Measurements from ENCODE around the gene EXOC6B.
"Not testable (repeated sequence)": the region's sequence is repeated elsewhere in the genome, so short reads cannot be mapped to it uniquely, and the experiment has no call there.

The EXOC6B gene

DNA sequence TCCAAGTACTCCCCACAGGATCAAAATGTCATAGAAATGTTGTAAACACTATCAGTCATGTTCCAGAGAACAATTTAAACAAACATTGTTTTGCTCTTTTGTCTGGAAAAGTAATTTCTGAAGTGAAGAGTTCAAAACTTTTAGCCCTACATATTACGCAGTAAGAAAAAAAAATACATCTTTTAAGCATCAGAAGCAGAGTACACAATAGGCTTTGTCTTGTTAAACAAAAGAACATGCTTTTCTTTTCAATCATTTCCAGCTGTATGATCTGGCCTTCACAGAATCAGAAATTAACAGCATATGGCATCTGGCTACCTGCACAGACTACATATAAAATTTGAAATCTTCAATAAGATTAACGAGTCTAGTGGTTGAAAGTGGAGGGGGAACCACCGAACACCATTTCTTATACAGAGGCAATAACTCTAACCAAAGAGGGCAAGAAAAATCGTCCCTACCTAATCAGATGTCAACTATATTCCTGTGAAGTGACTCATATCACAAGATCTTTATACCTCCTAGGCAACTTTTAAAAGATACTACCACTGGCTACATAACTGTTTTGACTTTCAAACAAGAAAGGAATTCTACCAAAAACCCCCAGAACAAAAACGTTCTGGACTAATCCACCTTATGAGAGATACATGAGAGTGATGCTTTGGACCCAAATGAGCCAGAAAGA lies 149.3 kb downstream of the EXOC6B start:
- no peak for DNase-seq

DNA sequence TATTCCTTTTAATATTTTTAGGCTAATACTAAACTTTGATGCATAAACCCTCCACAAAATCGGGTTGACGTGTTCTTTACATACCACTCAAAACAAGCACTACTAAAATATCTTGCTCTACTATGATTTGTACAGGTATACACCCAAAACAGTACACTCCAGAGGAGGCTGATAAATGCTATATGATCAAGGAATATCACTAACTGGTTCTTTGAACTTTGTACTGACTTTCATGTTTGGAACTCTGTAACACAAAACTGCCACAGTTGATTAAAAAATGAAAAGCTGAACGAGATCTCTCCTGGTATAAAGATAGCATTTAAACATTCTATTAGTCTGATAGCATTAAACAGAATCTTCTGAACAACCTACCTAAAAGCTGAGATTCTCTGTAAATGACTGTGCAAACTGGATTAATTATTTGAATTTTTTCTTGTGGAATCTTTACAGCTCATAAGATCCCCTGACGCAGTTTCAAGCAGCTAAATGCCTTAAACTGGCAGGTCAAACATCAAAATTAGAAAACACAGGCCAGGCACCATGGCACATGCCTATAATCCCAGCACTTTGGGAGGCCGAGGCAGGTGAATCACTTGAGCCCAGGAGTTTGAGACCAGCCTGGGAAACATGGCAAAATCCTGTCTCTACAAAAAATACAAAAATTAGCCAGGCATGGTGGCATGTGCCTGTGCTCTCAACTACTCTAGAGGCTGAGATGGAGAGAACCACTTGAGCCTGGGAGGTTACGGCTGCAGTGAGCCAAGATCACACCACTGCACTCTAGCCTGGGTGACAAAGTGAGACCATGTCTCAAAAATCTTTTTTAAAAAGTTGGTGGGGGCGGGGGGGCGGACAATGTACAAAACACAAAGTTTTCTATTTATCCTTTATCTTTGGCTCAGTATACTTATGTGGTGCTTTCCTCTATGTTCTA lies 150.6 kb downstream of the EXOC6B start:
- DNase-seq, result no peak

DNA sequence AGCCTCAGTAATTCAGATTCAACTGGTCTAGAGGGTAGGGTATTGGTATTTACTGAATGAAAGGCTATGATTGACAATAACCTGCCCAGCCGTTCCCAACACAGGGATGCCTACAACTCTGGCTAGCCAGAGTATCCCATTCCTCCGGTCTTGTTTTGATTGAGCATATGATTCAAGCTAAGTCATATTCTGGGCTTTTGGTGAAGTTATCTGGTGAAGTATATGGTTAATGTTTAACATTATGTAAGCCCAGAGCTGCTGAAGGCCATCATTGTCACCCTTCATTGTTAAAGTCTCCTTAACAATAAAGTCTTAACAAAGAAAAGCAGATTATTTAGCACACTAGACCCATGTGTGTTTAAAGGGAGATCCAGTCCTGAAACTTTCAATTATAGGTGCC lies 152.6 kb downstream of the EXOC6B start:
- DNase-seq, result no peak

DNA sequence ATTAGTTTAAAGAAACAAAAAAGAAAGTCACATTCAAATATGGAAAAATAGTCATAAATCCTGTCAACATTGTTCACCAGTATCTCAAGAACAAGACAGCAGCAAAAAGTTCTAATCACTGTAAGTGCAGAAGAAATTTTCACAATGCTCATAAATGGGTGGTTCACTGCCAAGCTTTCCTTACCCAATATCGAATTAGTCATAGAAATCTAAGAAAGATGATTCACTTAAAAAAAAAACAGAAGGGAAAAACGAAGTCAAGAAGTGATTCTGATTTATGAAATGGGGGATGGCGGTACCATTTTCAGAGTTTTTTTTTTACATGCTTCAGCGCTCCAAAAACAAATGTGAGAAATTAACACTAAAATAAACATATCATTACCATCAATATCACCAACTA lies 156.7 kb downstream of the EXOC6B start:
- DNase-seq, result no peak

DNA sequence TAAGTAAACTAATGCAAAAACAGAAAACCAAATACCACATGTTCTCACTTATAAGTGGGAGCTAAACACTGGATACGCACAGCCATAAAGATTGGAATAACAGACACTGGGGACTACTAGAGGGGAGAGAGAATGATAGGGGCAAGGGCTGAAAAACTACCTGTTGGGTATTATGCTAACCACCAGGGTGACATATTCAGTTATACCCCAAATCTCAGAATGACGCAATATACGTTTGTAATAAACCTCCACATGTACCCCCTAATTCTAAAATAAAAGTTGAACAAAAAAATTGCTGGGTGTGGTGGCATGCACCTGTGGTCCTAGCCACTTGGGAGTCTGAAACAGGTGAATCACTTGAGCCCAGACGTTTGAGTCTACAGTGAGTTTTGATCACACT lies 157.2 kb downstream of the EXOC6B start:
- no peak for DNase-seq

DNA sequence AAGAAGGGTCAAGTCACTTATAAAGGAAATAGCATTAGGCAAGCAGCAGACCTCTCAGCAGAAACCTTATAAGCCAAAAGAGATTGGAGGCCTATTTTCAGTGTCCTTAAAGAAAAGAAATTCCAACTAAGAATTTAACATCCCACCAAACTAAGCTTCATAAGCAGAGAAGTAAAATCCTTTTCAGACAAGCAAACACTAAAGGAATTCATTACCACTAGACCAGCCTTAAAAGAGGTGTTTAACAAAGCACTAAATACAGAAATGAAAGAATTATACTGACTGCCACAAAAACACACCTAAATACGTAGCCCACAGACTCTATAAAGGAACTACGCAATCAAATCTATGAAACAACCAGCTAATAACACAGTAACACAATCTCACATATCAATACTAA lies 160.4 kb downstream of the EXOC6B start:
- no peak for DNase-seq

DNA sequence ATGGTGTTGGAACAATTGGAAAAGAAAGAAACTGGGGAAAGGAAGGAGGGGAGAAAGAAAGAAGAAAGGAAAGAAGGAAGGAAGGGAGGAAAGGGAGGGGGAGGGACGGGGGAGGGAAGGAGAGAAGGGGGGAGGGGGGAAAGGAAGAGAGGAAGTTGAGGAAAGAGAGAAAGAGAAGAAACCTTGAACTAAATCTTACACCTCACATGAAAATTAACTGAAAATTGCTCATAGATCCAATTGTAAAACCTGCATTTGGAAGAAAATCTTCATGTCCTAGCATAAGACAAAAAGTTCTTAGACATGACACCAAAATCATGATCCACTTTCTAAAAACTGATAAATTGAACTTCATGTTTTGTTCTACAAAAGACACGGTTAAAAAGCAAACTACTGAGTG lies 163.8 kb downstream of the EXOC6B start:
- DNase-seq, result no peak

DNA sequence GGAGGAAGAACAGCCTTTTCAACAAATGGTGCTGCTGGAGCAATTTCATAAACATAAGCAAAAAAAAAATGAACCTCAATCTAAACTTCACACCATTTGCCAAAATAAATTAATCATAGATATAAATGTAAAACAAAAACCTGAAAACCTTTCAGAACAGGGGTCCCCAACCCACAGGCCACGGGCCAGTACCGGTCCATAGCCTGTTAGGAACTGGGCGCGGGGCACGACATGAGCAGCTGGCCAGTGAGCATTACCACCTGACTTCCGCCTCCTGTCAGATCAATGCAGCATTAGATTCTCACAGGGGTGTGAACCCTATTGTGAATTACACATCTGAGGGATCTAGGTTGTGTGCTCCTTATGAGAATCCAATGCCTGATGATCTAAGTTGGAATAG lies 176.0 kb downstream of the EXOC6B start:
- no peak for DNase-seq

DNA sequence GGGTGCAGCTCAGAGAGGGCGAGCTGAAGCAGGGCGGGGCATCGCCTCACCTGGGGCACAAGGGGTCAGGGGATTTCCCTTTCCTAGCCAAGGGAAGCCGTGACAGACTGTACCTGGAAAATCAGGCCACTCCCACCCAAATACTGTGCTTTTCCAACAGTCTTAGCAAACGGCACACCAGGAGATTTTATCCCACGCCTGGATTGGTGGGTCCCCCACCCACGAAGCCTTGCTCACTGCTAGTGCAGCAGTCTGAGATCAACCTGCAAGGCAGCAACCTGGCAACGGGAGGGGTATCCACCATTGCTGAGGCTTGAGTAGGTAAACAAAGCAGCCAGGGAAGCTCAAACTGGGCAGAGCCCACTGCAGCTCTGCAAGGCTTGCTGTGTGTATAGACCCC lies 184.6 kb downstream of the EXOC6B start:
- not testable (repeated sequence) for DNase-seq

DNA sequence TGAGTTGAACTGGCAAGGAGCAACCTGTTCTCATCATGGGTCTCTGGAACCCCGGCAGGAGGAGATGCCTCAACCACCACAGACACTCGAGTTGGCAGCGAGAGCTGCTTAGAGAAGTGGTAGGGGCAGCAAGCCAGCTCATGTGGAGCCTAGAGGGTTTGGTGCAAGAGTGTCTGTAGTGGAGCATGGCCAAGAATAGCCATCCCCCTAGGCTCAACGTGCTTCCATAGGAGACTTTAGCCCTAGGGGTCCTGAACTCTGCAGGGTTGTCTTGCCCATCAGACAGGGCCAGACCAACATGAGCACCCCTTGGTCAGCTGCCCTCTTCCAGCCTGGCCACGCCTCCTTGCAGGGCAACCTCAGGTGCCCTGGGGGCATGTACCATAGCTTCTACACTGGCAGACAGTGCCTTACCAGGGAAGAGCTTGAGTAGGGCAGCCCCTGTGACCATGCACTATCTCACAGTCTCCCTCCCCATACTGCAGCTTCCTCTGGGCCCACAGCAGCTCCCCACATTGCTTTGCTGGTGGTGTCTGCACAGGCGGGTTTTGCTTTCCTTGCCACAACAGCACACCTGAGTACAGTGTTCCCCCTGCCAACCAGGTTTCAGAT lies 187.1 kb downstream of the EXOC6B start:
- no peak for DNase-seq

DNA sequence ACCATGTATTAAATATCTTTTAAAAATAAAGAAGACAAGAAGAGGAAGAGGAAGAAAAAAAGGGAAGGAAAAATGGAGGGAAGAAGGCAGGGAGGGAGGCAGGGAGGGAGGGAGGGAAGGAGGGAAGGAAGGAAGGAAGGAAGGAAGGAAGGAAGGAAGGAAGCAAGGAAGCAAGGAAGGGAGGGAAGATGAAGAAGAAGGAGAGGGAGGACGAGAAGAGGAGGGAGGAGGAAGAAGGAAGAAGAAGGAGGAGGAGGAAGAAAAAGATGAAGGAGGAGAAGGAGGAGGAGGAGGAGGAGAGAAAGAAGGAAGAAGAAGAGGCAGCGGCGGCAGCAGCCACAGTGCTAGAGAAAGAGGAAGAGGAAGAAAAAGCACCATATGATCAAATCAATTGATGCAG lies 189.6 kb downstream of the EXOC6B start:
- DNase-seq, result no peak

DNA sequence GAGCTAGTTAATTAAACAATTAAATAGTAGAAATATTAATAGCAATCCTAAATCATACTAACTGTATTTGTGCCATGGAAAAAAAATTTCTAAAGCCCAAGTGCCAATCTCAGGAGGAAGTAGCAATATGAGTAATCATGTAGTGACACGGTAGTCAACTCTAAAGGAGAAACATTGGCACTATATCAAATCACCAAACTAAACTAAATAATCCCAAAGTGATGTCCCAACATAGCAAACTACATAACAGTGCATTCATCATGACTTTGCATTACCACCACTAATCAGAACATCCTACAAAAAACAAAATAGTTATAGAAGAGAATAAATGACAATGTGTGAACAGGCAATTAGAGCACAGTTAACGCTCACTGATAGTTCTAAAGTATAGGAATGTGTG lies 195.1 kb downstream of the EXOC6B start:
- DNase-seq, result no peak

DNA sequence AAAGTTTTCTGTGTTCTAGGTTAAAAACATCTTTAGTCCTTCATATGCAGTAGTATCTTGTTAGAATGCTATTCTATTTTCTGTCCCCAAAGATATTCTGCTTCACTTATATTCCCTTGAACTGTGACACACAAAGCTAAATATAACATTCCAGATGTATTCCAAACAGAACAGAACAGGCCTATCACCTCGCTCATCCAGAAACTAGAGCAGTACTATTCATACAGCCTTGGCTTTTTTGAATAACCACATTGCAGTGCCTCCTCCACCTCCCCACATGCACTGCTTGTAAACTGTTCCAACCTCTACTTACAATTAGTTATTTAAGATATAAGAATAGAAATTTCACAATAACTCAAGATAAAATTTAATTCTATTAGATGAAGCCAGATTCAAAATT lies 196.8 kb downstream of the EXOC6B start:
- DNase-seq, result no peak

DNA sequence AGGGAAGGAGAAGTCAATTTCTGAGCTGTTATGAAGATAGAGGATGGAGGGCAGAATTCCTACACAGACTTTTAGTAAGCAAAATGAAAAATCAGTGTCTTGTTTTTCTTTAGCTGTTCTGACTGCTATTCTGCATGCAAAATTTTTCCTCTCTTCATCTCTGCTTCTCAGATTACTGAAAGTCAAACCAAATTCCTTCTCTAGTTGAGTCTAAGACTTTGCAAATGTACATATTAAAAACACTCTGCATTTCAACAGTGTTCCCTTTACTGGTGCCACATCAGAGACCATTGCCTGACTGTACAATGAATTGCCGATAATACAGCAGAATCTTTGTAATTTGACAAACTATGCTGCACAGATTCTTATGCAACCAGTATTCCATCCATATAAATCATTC lies 198.8 kb downstream of the EXOC6B start:
- DNase-seq, result no peak

DNA sequence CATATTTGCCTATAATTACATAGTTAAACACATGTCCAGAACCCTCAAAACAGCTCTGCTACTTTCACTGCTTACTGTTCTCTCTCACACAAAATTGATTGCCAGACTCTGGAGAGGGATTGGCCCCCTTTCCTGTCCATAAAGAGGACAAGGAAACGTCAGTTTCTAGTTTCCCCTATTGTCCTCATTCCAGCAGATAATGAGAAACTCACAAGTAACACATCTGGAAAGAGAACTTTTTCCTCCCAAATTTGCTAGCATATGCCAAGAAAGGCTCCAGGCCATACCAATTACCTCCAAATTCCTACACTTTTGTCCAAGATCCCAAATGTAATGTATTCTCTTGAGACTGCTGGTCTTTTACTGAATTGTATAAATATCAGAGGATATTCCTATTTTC lies 200.5 kb downstream of the EXOC6B start:
- DNase-seq, result no peak

DNA sequence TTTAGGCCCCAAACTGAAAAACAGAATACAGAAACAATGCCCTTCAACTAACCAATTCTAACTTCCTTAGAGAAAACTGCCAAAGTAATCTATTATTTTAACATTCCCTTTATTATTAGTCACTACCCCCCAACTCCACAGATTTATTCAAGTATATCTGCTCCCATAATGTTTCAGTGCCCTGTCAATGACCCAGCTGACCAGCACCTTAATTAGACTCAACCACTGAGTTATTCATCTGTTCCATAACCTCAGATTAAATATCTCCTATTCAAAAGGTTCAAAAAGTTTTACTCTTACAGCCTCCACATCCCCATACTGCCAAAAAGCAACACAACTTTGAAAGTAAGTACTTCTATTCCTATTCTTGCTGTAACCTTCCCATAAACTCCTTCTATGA lies 202.4 kb downstream of the EXOC6B start:
- no peak for DNase-seq

DNA sequence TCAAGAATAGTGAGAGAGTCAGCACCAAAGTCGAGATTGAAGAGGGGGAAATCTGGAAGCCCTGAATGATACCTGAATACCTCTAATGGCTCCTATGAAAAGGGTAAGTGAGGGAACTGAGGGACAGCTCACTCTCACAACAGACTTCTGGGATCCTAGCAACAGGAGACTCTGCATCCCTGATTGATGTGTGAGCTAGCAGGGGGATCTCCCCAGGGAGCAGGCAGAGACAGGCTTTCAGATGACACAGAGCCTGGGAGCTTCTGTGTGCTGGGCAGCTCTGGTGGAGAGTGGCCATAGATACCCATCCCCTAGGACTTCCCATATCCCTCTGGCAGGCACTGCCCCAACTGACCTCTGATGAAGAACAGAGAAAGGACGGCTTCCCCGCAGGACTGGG lies 206.2 kb downstream of the EXOC6B start:
- DNase-seq, result no peak

DNA sequence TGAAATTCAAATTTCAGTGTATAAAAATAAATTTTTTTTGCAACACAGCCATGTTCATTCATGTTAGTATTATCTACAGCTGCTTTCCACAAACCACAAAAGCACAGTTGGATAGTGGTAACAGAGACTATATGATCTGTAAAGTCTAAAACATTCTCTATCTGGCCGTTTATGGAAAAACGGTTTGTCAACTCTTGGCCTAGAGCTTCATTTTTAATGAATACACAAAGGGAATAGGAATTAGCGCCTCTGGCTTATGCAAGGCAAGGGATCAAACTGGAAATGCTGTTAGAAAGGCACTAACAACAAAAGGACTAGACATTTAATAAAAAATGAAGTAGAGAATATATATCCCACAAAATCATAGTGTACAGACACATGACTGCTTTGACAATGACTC lies 211.9 kb downstream of the EXOC6B start:
- DNase-seq, result no peak

DNA sequence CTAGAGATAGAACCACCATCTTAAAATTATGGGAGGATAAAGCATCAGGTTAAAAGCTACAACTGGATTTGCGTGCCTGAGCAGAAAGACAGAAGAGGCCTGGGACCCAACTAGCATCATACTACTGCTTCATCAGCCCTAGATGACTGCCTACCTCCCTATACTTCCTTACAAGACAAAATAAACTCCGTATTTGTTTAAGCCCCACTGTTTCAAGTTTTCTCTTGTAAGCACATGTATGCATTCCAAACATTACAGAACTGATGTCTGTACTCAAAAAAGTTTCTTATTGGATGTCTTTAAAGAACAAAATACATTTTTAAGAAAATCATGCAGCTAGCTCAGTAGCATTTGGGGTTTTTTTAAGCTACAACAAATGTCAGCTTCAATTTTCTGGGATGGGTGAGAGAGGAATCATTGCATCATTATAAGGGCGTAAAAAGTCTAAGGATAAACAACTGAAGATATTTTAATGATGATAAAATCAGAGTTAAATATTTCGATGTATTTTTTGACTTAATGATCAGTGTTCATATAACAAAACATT lies 213.1 kb downstream of the EXOC6B start:
- DNase-seq, result no peak

DNA sequence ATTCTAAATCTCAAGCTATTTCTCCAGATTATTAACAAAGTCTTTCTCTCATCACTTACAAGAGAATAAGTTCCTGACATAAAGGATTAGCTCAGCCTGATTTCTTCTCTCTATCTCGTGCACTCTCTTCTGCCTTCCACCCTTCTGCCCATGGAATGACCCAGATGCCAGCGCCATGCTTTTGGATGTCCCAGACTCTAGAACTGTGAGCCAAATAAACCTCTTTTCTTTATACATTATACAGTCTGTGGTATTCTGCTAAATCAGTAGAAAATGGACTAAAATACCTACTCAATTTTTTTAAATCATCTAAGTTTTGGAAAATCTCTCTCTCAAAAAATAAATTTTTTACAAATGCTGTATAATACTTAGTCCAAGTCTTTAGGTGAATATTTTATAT lies 218.6 kb downstream of the EXOC6B start:
- no peak for DNase-seq

DNA sequence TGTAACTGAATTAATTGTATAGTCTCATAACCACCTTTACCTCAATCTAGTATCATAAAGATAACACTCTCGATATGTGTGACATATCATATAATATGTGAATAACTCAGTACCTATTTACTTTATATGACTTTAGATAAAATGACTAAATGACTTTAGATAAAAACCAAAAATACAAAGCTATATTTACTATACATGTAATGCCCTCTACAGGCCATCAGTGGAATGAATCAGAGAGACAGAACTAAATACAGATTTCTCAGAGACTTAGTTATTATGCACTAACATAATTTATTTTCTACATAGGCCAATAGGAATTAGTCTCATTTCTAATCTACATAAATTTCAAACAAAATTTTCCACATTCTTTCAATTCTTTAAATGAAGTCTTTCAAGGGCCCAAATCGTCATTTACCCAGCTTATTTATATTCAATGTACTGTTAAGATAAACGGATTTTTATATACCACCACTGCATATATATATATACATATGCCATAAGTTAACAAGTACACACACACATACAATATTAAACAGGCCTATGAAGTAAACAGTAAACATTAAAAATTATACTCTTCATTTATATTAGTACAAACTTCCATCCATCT lies 219.9 kb downstream of the EXOC6B start:
- DNase-seq, result no peak

DNA sequence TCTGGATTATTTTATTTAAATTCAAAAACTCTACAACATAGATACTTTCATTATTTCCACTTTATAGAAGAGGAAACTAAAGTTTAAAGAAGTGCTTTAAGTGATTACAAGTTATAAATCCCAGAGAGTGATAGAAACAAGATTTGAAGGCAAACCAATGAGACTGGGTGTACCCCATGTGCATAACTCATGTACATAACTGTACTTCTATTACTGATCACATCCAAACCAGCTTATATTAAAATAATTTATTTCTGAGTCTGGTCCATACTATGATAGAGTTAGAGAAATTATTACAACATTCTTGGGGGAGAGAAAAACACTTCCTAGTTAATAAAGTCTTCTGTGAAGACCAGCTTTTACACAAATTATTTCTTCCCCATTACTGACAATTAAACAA lies 221.4 kb downstream of the EXOC6B start:
- DNase-seq, result no peak

DNA sequence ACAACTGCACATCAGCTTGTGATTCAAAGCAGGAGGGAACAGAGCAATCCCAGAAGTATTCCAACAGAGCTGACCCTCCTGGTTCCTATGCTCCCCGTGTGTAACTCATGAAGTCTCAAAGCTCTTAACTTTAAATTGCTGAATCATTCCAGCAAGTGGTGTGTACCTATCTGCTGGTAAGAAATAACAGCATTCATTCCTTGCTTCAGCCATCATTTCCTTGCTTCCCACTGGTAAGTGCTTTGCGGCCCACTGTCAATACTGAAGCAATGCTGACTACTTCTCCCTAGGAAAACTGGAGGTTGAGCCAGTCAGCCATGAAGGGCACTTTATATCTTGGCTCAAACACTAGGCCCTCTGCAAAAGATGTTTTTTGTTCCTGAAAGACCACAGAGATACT lies 222.4 kb downstream of the EXOC6B start:
- no peak for DNase-seq

Measured in stimulated activated CD4-positive, alpha-beta T cell treated with anti-CD3 and anti-CD28 coated beads, Interleukin-12 subunit alpha, Interleukin-12 subunit beta, amount 100 ng/mL, for 4 hours (primary cell).